Aorta (tissue), 5 donors: ENCODE data around the gene NUCB1. TPM values are rescaled to one million over a fixed set of nuclear protein-coding genes. Genes with fewer than 3 reads are reported as not detected.

Experiments
- ATAC-seq: fragments of 200-7000 bp; cut with Tn5 transposase; one replicate; pipeline ENCODE4 v1.9.1; 2022; ENCODE audit warnings: moderate library complexity; ENCODE audit not compliant: low FRiP score
- DNase-seq, 2 donors: peaks; one replicate each; pipeline ENCODE4 v3.0.0-alpha.2; 2020
- H3K27ac ChIP-seq, 2 donors: one replicate each; pipeline ENCODE4 v1.5.1; 2013; ENCODE audit warnings: low read length in 2 of 2, mild to moderate bottlenecking in 2 of 2, moderate library complexity in 2 of 2, control low read depth in 1 of 2, inconsistent platforms in 1 of 2, low read depth in 1 of 2
- H3K27me3 ChIP-seq, 2 donors: one replicate each; pipeline ENCODE4 v1.6.1; 2013; ENCODE audit warnings: control low read depth in 1 of 2, low read length in 1 of 2, mild to moderate bottlenecking in 1 of 2, moderate library complexity in 1 of 2; ENCODE audit not compliant: insufficient read depth in 2 of 2, control insufficient read depth in 1 of 2
- H3K36me3 ChIP-seq, 2 donors: one replicate each; pipeline ENCODE4 v1.6.1; 2013; ENCODE audit warnings: control low read depth in 1 of 2, low read length in 1 of 2, mild to moderate bottlenecking in 1 of 2; ENCODE audit not compliant: insufficient read depth in 2 of 2, control insufficient read depth in 1 of 2
- H3K4me1 ChIP-seq, 2 donors: one replicate each; pipeline ENCODE4 v1.6.1; 2013; ENCODE audit warnings: low read length in 2 of 2, control low read depth in 1 of 2, mild to moderate bottlenecking in 1 of 2, moderate library complexity in 1 of 2; ENCODE audit not compliant: insufficient read depth in 2 of 2, control insufficient read depth in 1 of 2
- H3K4me3 ChIP-seq, 2 donors: one replicate each; pipeline ENCODE4 v1.5.1; 2013; ENCODE audit warnings: low read length in 2 of 2, control low read depth in 1 of 2, mild to moderate bottlenecking in 1 of 2
- H3K9me3 ChIP-seq: one replicate; pipeline ENCODE4 v1.6.1; 2013; ENCODE audit warnings: mild to moderate bottlenecking, low read length; ENCODE audit not compliant: control insufficient read depth
- WGBS, 2 donors: extraction: QIAGEN DNeasy Blood & Tissue Kit; methylation state at CpG; one replicate each; pipeline ENCODE4 v1.1.7; 2013; 5-methylcytosine and 5-hydroxymethylcytosine counted together
- intact Hi-C, 2 donors: fragments of 100-400 bp; cut with DNase I; formaldehyde crosslinking; loops; one replicate each; pipeline versions ENCODE4 v1.14.2 to v1.15.0; 2022
- polyA plus RNA-seq, 2 donors: library from polyadenylated mRNA; stranded (reverse); fragments of 200-250 nt; gene quantifications; one replicate each; pipeline ENCODE4 v1.2.3, GENCODE V29; 2013
- total RNA-seq, 2 donors: library from RNA; stranded (reverse); fragmentation: NEBNext Ultra II Directional; extraction: Animal tissue kit (Norgen Biotek cat#: 25700); gene quantifications; one replicate each; pipeline ENCODE4 v1.2.1, GENCODE V29; 2021
- donor health status: healthy with polysubstance abuse.
- donor health status: Bipolar disorder and iron deficiency.
- donor health status: DM: no; HTN: no; CAD: no.
- donor health status: DM: no; HTN: no; CAD: no.
- donor health status: DM: yes; HTN: yes; CAD: no.

Gene NUCB1
- total and polyA plus RNA-seq, 4 donors, result 82.9 to 380 (median 325) TPM

- ATAC-seq, result peak; percentile 79
- Histone ChIP-seq H3K9me3 (no peaks in the 10 kb centered on the region), H3K27me3 (no peaks in the 10 kb centered on the region), H3K36me3 (no peaks in the 10 kb centered on the region), H3K4me1 (no peaks in the 10 kb centered on the region), H3K27ac (no peak within 1 kb of the TSS), H3K4me3 (peak within 1 kb of the TSS in 1 of 2 donors; percentile 27)
- WGBS, 2 donors, result 0 to 1% methylated on average over 43 of the region's 43 CpGs
- intact Hi-C loops, result no loop called here
- DNase-seq, result peak; percentile 87 to 90
Observed at GRCh38 chr19:48933382-48933932, 33.3 kb downstream of the NUCB1 start, which contains the start of gene DHDH. Gene DHDH (plus strand): TSS chr19:48933699. CDS start chr19:48933722, 23 bp downstream.

GRCh38 chr19:48934837-48935236 lies 34.7 kb downstream of the NUCB1 start:
- H3K27me3 ChIP-seq, result no peaks in the 10 kb centered on the region
- H3K36me3 ChIP-seq, result no peaks in the 10 kb centered on the region
- H3K4me1 ChIP-seq, result no peaks in the 10 kb centered on the region
- WGBS, 2 donors, result 88 to 90% methylated on average over 19 of the region's 19 CpGs
- no peak for DNase-seq
- H3K9me3 ChIP-seq, result no peaks in the 10 kb centered on the region
- intact Hi-C loops, result no loop called here
- no peak for ATAC-seq
- H3K4me3 ChIP-seq, result no peak overlapping the region
- H3K27ac ChIP-seq, result no peak overlapping the region

GRCh38 chr19:48935864-48936263 lies 35.8 kb downstream of the NUCB1 start:
- Histone ChIP-seq H3K27me3 (no peaks in the 10 kb centered on the region), H3K4me3 (no peak overlapping the region), H3K36me3 (no peaks in the 10 kb centered on the region), H3K4me1 (no peaks in the 10 kb centered on the region), H3K9me3 (no peaks in the 10 kb centered on the region), H3K27ac (no peak overlapping the region)
- intact Hi-C loops, result no loop called here
- ATAC-seq (no peak), DNase-seq (no peak)
- 96 to 97% methylated on average over 25 of the region's 25 CpGs for WGBS, 2 donors

- ATAC-seq, result no peak
- Histone ChIP-seq H3K27me3 (no peaks in the 10 kb centered on the region), H3K4me3 (no peak overlapping the region), H3K9me3 (no peaks in the 10 kb centered on the region), H3K36me3 (no peaks in the 10 kb centered on the region), H3K27ac (no peak overlapping the region), H3K4me1 (no peaks in the 10 kb centered on the region)
- no peak for DNase-seq
- WGBS, 2 donors, result 80 to 94% methylated on average over 7 of the region's 7 CpGs
- intact Hi-C loops, result no loop called here
Observed at GRCh38 chr19:48938256-48938655, 38.1 kb downstream of the NUCB1 start.

GRCh38 chr19:48940902-48941301 lies 40.8 kb downstream of the NUCB1 start:
- Histone ChIP-seq H3K4me1 (no peaks in the 10 kb centered on the region), H3K27me3 (no peaks in the 10 kb centered on the region), H3K36me3 (no peaks in the 10 kb centered on the region), H3K4me3 (no peak overlapping the region), H3K27ac (no peak overlapping the region), H3K9me3 (no peaks in the 10 kb centered on the region)
- no peak for DNase-seq
- 95 to 96% methylated on average over 5 of the region's 5 CpGs for WGBS, 2 donors
- no peak for ATAC-seq
- intact Hi-C loops, result no loop called here

- 92% methylated on average over 6 of the region's 6 CpGs for WGBS, 2 donors
- ATAC-seq (no peak), DNase-seq (no peak)
- Histone ChIP-seq H3K9me3 (no peaks in the 10 kb centered on the region), H3K36me3 (no peaks in the 10 kb centered on the region), H3K27me3 (no peaks in the 10 kb centered on the region), H3K4me3 (no peak overlapping the region), H3K27ac (no peak overlapping the region), H3K4me1 (no peaks in the 10 kb centered on the region)
- intact Hi-C loops, result no loop called here
Observed at GRCh38 chr19:48943081-48943480, 43.0 kb downstream of the NUCB1 start.

- H3K27ac ChIP-seq, result no peak overlapping the region
- WGBS, 2 donors, result 94 to 95% methylated on average over 5 of the region's 5 CpGs
- no peaks in the 10 kb centered on the region for H3K4me1 ChIP-seq
- intact Hi-C loops, result no loop called here
- ATAC-seq (no peak), DNase-seq (no peak)
- H3K9me3 ChIP-seq, result no peaks in the 10 kb centered on the region
- H3K27me3 ChIP-seq, result no peaks in the 10 kb centered on the region
- no peaks in the 10 kb centered on the region for H3K36me3 ChIP-seq
- no peak overlapping the region for H3K4me3 ChIP-seq
Observed at GRCh38 chr19:48945415-48945814, 45.3 kb downstream of the NUCB1 start.

- 90 to 92% methylated on average over 2 of the region's 2 CpGs for WGBS, 2 donors
- intact Hi-C loops, result no loop called here
- Histone ChIP-seq H3K4me3 (no peak overlapping the region), H3K9me3 (no peaks in the 10 kb centered on the region), H3K36me3 (no peaks in the 10 kb centered on the region), H3K27ac (no peak overlapping the region), H3K4me1 (no peaks in the 10 kb centered on the region), H3K27me3 (no peaks in the 10 kb centered on the region)
- DNase-seq (no peak), ATAC-seq (no peak)
Observed at GRCh38 chr19:48945817-48946216, 45.7 kb downstream of the NUCB1 start.

GRCh38 chr19:48946463-48947257 lies 46.5 kb downstream of the NUCB1 start:
- peak; percentile 15 for ATAC-seq
- no peak overlapping the region for H3K4me3 ChIP-seq
- no peaks in the 10 kb centered on the region for H3K4me1 ChIP-seq
- no peak overlapping the region for H3K27ac ChIP-seq
- no peak for DNase-seq
- intact Hi-C loops, result no loop called here
- 71 to 76% methylated on average over 9 of the region's 9 CpGs for WGBS, 2 donors
- no peaks in the 10 kb centered on the region for H3K36me3 ChIP-seq
- H3K27me3 ChIP-seq, result no peaks in the 10 kb centered on the region
- no peaks in the 10 kb centered on the region for H3K9me3 ChIP-seq
